GM21528 (cell line): ENCODE data around the gene AQP10.
"Not testable (repeated sequence)": the region's sequence is repeated elsewhere in the genome, so short reads cannot be mapped to it uniquely, and the experiment has no call there.

ENCODE experiments used
- ATAC-seq: cut with Tn5 transposase; IDR thresholded peaks from one replicate; pipeline ENCODE4 v1.9.1; 2021; ENCODE audit warnings: mild to moderate bottlenecking, moderate library complexity; ENCODE audit not compliant: unreplicated experiment, low FRiP score

The AQP10 gene, protein sequence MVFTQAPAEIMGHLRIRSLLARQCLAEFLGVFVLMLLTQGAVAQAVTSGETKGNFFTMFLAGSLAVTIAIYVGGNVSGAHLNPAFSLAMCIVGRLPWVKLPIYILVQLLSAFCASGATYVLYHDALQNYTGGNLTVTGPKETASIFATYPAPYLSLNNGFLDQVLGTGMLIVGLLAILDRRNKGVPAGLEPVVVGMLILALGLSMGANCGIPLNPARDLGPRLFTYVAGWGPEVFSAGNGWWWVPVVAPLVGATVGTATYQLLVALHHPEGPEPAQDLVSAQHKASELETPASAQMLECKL

DNA sequence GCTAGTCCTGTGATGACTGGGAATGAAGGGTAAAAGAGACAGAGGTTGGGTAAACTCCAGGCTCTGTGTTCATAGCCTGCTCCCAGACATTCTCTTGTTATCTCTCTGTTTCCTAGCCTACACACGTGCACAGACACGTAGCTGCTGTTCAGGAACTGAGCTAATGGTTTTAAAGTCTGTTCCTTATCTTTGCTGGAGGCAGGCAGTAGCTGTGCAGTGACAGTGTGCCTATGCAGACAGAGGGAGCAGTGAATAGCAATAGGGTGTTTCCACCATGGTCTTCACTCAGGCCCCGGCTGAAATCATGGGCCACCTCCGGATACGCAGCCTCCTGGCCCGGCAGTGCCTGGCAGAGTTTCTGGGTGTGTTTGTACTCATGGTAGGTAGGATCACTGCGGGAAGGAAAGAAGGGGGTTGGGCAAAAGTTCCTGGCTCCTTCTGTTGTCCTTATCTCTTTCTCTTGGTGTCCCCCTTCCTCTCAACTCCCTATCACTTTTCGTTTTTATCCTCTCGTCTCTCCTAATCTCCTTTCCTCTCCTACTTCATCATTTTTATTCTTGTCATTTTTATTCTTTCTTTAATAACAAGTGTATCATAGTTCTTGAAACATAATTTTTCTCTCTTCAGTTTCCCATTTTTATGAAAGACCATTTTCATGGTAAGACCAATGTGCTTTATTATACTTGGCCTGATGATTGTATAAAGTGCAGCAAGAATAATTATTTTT lies at the start of gene AQP10:
Gene AQP10, plus strand, starts transcription at position 212 of the 727 bp plus-strand sequence. Its CDS starts 63 bp downstream, at position 275.
- no peak for ATAC-seq

DNA sequence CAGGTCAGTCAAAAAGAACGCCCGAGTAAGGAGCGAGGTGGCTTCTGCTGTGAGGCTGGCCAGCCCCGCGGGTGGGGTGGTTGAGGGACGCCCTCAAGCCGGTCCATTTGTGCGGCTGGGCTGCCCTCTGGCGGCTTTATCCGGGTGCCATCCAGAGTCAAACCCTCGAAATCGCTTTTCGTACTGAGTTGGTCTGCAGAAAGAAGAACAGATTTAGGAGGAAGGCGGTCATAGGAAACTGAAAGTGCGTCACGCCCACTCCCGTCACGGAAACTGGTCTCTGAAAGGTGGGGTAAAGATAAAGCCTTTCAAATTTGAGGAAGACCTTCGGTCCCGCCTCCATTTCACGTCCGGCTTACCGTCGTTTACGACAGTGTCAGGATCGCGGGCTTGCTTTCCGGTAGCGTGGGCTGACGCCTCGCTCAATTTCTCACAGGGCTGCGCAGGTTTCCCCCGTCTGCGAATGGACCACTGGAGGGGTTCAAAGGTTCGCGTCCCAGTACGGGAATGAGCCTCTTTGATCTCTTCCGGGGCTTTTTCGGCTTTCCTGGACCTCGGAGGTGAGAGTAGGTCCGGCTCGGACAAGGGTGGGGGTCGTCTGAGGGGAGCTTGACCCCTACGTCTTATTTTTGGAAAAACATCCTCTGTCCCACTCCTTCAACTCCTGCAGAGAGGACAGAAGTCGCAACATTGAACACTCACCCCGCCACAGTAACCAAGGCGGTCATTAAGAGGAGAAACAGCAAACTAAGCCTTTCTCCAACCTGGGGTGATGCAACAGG lies 48.5 kb upstream of the AQP10 start, which contains the start of gene HAX1:
Gene HAX1, plus strand, starts transcription at position 413 of the 782 bp plus-strand sequence. Its CDS starts 95 bp downstream, at position 508.
- ATAC-seq, result peak; percentile 85

DNA sequence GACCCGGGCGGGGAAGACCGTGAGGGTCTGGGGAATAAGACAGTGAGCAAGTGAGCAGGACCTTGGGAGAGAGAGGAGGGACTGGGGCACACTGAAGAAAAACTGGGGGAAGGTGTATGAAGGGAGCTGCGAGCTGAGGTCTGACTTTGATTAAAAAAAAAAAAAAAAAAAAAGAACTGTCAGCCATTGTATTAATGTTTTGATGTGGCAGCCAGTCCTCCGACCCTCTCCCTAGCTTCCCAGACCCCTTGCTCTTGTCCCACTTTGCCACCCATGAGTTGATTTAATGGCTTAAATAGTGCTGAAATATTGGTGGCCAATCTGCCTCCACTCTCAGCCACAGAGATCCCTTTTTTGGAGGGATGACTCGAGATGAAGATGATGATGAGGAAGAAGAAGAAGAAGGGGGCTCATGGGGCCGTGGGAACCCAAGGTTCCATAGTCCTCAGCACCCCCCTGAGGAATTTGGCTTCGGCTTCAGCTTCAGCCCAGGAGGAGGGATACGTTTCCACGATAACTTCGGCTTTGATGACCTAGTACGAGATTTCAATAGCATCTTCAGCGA lies 47.8 kb upstream of the AQP10 start:
- ATAC-seq, result no peak

GRCh38 chr1:154276797-154277196 lies 44.1 kb upstream of the AQP10 start:
- no peak for ATAC-seq

GRCh38 chr1:154287591-154287990 lies 33.3 kb upstream of the AQP10 start:
- not testable (repeated sequence) for ATAC-seq

- no peak for ATAC-seq
Measured at GRCh38 chr1:154288661-154289060, 32.2 kb upstream of the AQP10 start.

GRCh38 chr1:154290921-154291320 lies 30.0 kb upstream of the AQP10 start:
- ATAC-seq, result no peak

GRCh38 chr1:154295408-154296235 lies 25.3 kb upstream of the AQP10 start:
- ATAC-seq, result no peak

GRCh38 chr1:154301582-154301981 lies 19.3 kb upstream of the AQP10 start:
- no peak for ATAC-seq

DNA sequence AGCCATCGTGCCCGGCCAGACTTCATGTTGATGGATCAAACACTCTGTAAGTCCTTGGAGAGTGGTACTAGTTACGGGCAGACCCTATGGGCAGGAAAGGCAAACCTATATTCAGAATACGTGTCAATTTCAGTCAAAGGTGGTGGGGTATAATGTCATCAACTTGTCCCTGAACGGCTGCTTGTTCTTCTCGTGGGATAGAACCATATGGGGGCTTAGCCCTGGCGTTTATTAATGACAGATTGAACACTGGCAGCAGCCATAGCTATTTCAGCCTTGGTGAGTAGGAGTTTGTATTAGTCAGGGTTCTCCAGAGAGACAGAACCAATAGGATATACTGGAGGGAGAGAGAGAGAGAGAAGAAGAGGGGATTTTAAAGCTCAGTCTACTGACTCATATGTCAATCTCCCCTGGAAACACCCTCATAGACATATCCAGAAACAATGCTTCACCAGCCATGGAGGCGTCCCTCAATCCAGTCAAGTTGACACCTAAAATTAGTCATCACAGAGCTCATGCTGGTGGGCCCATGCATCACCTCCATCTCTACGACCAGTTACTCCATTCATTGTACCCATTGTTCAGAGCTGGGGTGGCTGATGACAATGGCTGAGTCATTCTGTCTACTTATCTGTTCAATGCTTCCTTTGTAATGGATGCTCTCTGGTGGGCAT lies 16.1 kb upstream of the AQP10 start:
- ATAC-seq, result no peak

GRCh38 chr1:154306151-154306550 lies 14.7 kb upstream of the AQP10 start:
- ATAC-seq, result no peak

DNA sequence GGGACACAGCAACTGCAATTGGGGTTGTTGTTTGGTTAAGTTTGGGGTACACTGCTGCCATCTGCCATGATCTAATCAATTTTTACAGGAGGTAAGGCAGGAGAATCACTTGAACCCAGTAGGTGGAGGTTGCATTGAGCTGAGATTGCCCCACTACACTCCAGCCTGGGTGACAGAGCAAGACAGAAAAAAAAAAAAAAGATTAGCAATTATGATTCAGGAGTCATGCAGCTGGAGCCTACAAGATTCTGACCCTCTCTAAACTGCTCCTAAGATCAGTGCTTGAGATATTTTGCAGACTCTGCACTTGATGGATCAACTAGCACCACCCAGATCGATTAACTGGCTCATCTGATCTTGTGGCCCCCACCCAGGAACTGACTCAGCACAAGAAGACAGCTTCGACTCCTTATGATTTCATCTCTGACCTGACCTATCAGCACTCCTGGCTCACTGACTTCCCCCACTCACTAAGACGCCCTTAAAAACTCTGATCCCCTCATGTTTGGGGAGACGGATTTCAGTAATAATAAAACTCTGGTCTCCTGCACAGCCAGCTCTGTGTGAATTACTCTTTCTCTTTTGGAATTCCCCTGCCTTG lies 13.1 kb upstream of the AQP10 start:
- not testable (repeated sequence) for ATAC-seq

DNA sequence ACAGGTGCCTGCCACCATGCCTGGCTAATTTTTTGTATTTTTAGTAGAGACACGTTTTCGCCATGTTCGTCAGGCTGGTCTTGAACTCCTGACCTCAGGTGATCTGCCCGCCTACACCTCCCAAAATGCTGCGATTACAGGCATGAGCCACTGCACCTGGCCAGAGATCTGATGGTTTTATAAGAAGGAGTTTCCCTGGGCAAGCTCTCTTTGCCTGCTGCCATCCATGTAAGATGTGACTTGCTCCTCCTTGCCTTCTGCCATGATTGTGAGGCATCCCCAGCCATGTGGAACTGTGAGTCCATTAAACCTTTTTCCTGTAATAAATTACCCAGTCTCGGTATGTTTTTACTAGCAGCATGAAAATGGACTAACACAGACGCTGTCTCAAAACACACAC lies 11.8 kb upstream of the AQP10 start:
- not testable (repeated sequence) for ATAC-seq

DNA sequence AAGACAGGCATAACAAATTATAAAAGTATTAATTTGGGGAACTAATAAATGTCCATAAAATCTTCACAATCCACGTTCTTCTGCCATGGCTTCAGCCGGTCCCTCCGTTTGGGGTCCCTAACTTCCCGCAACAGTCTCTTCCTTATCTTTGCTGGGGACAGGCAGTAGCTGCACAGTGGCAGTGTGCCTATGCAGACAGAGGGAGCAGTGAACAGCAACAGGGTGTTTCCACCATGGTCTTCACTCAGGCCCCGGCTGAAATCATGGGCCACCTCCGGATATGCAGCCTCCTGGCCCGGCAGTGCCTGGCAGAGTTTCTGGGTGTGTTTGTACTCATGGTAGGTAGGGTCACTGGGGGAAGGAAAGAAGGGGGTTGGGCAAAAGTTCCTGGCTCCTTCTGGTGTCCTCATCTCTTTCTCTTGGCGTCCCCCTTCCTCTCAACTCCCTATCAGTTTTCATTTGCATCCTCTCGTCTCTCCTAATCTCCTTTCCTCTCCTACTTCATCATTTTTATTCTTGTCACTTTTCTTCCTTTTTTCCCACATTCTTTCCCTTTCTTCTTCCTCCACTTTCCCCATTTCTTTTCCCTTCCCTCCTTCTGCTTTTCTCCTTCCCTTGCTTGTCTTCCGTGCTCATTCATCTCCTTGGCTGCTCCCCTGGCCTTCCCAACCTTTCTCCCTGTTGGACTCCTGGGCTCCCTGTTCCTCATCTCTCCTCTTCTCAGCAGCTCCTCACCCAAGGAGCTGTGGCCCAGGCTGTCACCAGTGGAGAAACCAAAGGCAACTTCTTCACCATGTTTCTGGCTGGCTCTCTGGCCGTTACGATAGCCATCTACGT lies 8.4 kb upstream of the AQP10 start:
- ATAC-seq, result not testable (repeated sequence)

GRCh38 chr1:154313066-154313356 lies 7.9 kb upstream of the AQP10 start:
- ATAC-seq, result no peak

DNA sequence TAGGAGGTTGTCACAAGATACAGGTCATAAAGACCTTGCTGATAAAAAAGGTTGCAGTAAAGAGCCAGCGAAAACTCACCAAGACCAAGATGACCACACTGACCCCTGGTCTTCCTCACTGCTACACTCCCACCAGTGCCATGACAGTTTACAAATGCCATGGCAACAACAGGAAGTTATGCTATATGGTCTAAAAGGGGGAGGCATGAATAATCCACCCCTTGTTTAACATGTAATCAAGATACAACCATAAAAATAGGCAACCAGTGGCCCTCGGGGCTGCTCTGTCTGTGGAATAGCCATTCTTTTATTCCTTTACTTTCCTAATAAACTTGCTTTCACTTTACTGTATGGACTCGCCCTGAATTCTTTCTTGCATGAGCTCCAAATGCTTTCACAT lies 6.7 kb upstream of the AQP10 start:
- not testable (repeated sequence) for ATAC-seq

- ATAC-seq, result no peak
Measured at GRCh38 chr1:154316704-154317103, 4.2 kb upstream of the AQP10 start.

GRCh38 chr1:154318386-154318785 lies 2.5 kb upstream of the AQP10 start:
- ATAC-seq, result no peak
